CD4-positive, alpha-beta T cell treated with Interleukin-4 for 4 hours (primary cell): ENCODE measurements around the gene IQGAP2.
A peak's percentile ranks its signal among the peaks of the same experiment; 100 is the strongest.
"Not testable (repeated sequence)": the region's sequence is repeated elsewhere in the genome, so short reads cannot be mapped to it uniquely, and the experiment has no call there.

Experiments used
- DNase-seq: peaks from one replicate; pipeline ENCODE4 v3.0.0-alpha.2; 2020

IQGAP2 gene

DNA sequence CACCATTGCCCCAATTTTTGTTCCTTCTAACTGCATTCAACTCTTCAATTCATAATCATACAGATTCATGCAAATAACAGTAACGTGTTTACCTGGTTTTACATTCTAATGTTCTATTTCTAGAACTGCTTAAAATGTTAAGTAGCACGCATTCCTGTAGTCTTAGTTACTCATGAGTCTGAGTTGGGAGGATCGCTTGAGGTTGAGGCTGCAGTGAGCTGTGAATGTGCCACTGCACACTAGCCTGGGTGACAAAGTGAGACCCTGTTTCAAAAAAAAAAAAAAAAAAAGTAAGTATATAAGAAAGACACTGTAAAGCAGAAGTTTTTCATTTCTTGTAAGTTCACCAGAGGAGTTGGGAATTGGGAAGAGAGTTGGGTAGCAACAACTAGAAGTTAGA is 114.2 kb downstream of the IQGAP2 start:
- no peak for DNase-seq

DNA sequence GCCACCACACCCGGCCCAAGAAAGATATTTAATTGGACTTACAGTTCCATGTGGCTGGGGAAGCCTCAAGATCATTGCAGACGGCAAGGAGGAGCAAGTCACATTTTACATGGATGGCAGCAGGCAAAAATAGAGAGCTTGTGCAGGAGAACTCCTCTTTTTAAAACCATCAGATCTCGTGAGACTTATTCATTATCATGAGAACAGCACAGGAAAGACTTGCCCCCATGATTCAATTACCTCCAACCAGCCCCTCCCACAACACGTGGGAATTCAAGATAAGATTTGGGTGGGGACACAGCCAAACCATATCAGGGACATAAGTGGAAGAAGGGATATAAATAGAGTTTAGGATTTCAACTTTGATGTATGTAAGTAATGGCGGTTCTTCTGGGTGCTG is 115.2 kb downstream of the IQGAP2 start:
- DNase-seq = not testable (repeated sequence)

DNA sequence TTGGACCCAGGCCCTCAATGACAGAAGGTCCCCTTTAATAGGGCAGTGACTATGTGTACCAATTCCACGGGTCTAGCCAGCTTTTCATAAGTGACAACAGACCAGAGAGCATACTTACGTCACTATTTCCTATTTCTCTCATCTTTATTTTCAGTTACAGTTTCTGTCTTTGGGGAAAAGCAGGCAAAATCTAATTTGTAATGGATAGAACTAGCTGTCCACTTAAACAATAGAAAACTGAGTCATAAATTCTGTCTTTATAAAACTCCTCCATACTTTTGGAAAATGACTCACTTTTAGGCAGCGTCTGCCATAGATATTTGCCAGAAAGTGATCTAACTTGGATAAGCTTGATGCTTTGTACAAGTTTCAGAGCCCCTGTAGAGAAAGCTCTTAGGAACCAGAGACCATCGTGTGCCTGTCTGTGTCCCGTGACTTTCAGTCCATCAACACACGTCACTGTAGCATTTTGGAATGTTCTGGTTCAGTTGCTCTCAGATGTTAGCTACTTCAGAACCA is 118.2 kb downstream of the IQGAP2 start:
- no peak for DNase-seq

- DNase-seq = no peak
Observed at GRCh38 chr5:76522103-76522935, 119.2 kb downstream of the IQGAP2 start.

DNA sequence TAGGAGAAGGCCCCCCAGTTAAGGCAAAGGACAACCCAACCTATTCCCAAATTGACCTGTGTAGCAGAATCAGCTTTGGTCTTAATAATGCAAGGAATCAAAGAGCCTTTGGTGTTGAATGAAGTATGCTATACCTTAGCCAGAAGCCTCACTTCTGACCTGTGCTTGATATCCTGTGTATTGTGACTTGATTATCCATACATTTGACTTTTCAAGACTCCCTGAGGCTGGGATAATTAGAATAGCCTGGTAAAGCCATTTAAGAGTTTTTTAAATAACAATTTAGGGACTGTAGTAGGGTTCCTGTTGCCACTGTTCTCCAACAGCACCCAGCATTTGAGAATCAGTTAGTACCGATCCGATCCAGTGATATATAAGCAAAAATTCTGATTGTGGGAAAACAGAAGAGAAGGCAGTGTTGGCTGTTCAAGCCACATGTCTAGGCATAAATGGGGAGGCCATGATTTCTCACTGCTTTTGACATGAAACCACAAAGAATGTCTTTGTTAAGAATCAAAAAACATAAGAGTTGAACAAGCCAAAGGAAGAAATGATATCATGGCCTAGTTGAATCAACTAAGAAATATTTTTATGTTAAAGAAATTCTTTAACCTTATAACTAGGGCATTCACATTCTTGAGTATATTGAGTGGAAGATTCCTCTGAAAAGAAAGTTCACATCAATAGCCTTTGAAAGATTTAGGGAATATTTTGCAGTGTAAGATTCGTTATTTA is 121.2 kb downstream of the IQGAP2 start:
- DNase-seq = no peak

GRCh38 chr5:76524868-76525267 is 121.8 kb downstream of the IQGAP2 start:
- DNase-seq = no peak

DNA sequence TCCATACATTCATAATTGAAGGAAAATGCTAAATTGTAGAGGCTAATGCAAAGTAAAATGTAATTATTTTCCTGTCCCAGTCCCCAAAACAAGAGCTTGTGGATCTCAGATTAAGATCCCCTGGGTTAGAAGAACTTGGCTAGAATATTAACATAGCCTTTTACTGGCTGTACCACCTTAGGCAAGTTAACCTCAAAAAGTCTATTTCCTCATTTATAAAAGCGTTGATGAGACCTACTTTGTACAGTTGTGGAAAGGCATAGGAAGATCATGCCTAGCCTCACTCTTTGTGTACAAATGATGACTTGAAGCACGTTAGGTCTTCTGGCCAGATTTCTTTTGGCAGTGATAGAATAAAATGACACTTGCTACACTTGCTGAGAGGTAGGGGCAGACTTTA is 122.9 kb downstream of the IQGAP2 start:
- DNase-seq = no peak

GRCh38 chr5:76526950-76527583 is 124.0 kb downstream of the IQGAP2 start:
- DNase-seq = no peak

- no peak for DNase-seq
Observed at GRCh38 chr5:76527685-76528161, 124.6 kb downstream of the IQGAP2 start.

- DNase-seq = no peak
Observed at GRCh38 chr5:76528547-76529331, 125.7 kb downstream of the IQGAP2 start.

DNA sequence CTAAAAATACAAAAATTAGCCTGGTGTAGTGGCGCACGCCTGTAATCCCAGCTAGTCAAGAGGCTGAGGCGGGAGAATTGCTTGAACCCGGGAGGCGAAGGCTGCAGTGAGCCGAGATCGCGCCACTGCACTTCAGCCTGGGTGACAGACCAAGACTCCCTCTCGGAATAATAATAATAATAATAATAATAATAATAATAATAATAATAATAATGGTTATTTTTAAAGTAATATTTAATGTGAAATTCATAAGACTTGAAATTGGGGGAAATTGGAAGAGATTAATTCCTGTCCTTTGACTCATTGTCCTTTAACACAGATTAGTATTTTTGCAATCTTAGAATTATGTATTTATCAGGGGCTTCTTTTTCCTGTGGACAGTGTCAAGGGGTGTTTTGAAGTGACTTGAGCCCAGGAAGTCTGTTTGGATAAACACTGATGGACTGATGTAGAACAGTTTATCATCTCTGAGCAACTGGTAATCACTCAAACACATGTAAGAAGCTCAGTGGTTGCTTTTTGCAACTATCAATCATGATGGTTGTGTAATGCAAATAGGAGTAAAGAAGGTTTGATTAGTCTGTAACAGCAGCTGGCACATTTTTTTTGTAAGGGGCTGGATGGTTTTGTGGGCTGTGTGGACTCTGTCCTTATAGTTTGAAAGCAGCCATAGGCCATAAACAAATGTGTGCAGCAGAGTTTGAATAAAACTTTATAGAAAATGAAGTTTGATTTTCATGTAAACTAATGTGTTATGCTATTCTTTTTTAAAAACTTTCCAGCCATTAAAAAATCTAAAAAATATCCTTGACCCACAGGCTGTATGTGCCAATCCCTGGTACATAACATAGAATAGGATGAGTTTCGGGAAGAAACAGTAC is 126.6 kb downstream of the IQGAP2 start:
- DNase-seq = no peak

GRCh38 chr5:76532052-76532451 is 129.0 kb downstream of the IQGAP2 start:
- no peak for DNase-seq

DNA sequence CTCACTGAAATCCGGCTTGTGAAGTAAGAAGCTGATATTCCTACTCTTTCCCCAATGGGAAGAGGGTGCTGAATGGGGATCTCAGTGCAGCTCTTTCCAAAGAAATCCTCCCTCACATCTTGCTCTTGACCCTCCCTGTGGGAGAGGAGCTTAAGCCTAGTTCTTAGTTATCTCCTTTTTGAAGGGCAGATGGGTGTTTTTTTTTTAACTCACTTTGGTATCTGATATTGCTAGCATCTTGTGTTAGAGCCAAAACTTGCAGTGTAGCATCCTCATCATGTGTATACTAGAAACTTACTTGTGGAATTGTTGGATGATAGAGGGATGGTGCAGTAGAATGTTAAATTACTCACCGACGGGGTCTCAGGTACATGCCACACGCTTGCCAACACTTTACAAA is 129.9 kb downstream of the IQGAP2 start:
- no peak for DNase-seq

DNA sequence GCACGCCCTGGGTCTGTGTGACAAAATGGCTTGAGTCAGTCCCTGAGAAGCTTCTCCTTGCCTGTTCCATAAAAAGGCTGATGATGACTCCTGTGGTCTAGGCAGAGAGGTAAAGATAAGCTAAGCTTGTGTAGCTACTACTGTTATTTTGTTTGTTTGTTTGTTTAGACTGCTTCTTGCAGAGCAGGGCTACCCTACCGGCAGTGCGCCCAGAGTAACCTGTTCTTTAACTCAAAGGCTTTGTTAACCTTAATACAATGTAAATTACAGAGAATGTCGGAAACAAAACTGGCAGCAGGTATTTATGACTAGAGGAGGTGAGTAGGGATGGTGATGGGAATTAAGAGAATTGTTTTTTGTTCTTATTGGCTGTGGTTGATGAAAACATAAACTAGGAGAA is 132.5 kb downstream of the IQGAP2 start:
- no peak for DNase-seq

DNA sequence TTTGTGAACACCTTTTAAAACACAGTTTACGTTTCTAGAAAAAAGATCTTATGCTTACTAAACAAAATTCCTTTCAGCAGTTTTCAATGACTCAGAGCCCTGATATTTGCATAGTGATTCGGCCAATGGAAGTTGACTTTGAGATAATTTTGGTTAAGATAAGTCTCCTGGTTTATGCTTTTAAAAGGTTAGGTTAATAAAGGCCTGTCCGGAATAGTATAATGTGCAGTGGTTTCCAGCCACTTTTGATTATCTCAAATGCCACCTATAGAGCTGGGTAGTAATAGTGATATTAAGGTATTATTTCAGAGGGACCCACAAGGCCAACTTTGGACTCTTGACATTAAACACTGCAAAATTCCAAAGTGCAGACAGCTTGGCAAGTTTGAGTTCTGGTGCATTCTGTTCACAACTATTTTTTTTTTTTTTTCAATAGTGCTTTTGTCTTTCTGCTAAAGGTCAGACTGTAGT is 134.0 kb downstream of the IQGAP2 start:
- DNase-seq = no peak

GRCh38 chr5:76542241-76542640 is 139.2 kb downstream of the IQGAP2 start:
- DNase-seq = no peak

GRCh38 chr5:76542887-76543690 is 140.0 kb downstream of the IQGAP2 start:
- DNase-seq = peak; percentile 74

DNA sequence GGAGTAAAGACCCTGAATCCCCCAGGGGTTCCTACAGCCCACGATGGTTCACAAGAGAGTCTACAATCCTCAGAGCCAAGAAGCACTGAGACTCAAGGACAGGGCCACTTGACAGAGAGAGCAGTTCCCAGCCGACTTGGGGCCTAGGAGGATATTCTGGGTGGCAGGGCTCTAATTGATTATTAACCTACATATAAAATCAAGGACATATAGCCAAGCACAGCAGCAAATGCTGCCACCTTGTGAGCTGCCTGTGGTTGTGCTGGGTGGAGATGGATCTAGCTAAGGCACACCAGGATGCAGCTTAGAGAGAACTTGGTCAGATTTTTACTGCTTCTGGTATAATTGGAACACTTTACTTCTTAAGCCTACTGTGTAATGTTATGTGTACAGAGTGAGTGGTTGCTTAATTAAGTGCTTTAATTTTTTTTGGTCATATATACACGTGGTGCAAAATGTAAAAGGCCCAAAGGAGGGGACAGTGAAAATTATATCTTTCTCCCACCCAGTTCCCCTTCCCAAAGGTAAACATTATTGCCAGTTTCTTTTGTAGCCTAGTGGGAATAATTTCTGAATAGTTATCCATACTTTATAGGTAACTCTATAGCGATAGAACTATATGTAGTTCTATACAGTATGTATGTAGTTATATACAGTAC is 141.3 kb downstream of the IQGAP2 start:
- DNase-seq = peak; percentile 75

DNA sequence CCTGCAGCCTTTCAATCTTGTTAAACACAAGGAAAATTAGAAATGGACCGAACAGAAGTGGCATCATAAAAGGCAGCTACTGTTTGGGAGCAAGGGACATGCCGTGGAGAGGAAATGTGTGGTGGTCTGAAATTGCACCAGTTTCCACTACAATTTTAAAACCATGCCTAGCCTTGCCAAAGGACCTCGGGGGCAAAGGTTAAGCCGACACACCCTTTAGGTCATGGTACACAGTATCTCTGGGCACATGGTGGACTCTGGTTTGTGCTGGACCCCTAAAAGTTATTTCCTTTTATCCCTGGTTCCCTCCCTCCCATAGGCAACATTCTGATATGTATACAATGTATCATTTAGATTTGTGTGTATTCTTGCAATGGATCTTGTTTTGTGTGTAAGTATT is 142.1 kb downstream of the IQGAP2 start:
- DNase-seq = no peak

- no peak for DNase-seq
Observed at GRCh38 chr5:76546497-76547102, 143.5 kb downstream of the IQGAP2 start.
